ENCODE results near the gene DPF3. TPM values are rescaled to one million over a fixed set of nuclear protein-coding genes. Genes with fewer than 3 reads are reported as not detected.

DPF3 gene
- total RNA-seq, 2 donors from 2014 or later: 0.78 to 4.0 TPM

GRCh38 chr14:72612041-72612440 lies 281.9 kb downstream of the DPF3 start:
- DNase-seq (no peak), ATAC-seq (no peak)
- Histone ChIP-seq H3K9me3 (no peaks in the 10 kb centered on the region), H3K27ac (no peak overlapping the region), H3K4me1 (peaks cover 10% of the 10 kb centered on the region), H3K27me3 (no peaks in the 10 kb centered on the region), H3K36me3 (replicated peaks in 1 of 2; ENCODE audit: insufficient read depth in 1 of 2, low read depth in 2 of 2) (no peaks in the 10 kb centered on the region), H3K4me3 (no peak overlapping the region)
- 90 to 95% methylated on average over 4 of the region's 4 CpGs for WGBS, 2 donors
- intact Hi-C loops (cut with DNase I): no loop called here
- TF ChIP-seq POLR2A (IDR thresholded peaks at IDR 0.05) (no peak), CTCF (IDR thresholded peaks at IDR 0.05) (no peak)

- no peak for DNase-seq
- H3K4me1 ChIP-seq: peaks cover 10% of the 10 kb centered on the region
These were observed 282.4 kb downstream of the DPF3 start for GRCh38 chr14:72611506-72611905.

GRCh38 chr14:72610831-72611200 lies 283.1 kb downstream of the DPF3 start:
- Histone ChIP-seq H3K9me3 (no peaks in the 10 kb centered on the region), H3K36me3 (replicated peaks in 1 of 2; ENCODE audit: insufficient read depth in 1 of 2, low read depth in 2 of 2) (no peaks in the 10 kb centered on the region), H3K4me3 (no peak overlapping the region), H3K4me1 (peaks cover 10% of the 10 kb centered on the region), H3K27me3 (no peaks in the 10 kb centered on the region), H3K27ac (no peak overlapping the region)
- WGBS, 2 donors: 77% methylated on average over 2 of the region's 2 CpGs; no CpG with 5 or more reads in 1 of the 2 donors
- intact Hi-C loops (cut with DNase I): no loop called here
- no peak for DNase-seq
- no peak for TF ChIP-seq CTCF (IDR thresholded peaks at IDR 0.05)
- TF ChIP-seq POLR2A (IDR thresholded peaks at IDR 0.05): no peak
- ATAC-seq: no peak

More at GRCh38 chr14:72611506-72611905, 282.4 kb downstream of the DPF3 start:
- Histone ChIP-seq H3K27ac (no peak overlapping the region), H3K4me3 (no peak overlapping the region), H3K9me3 (no peaks in the 10 kb centered on the region), H3K36me3 (replicated peaks in 1 of 2; ENCODE audit: insufficient read depth in 1 of 2, low read depth in 2 of 2) (no peaks in the 10 kb centered on the region), H3K27me3 (no peaks in the 10 kb centered on the region)
- no peak for ATAC-seq
- WGBS, 2 donors: 89 to 90% methylated on average over 4 of the region's 4 CpGs
- intact Hi-C loops (cut with DNase I): no loop called here
- no peak for TF ChIP-seq POLR2A (IDR thresholded peaks at IDR 0.05)
- no peak for TF ChIP-seq CTCF (IDR thresholded peaks at IDR 0.05)

- no peak for ATAC-seq
- H3K27me3 ChIP-seq: no peaks in the 10 kb centered on the region
- DNase-seq: no peak
- H3K36me3 ChIP-seq (replicated peaks in 1 of 2; ENCODE audit: insufficient read depth in 1 of 2, low read depth in 2 of 2): no peaks in the 10 kb centered on the region
- no peak overlapping the region for H3K27ac ChIP-seq
- H3K4me3 ChIP-seq: no peak overlapping the region
- H3K4me1 ChIP-seq: peaks cover 10% of the 10 kb centered on the region
- WGBS, 2 donors: 89 to 91% methylated on average over 8 to 12 of the region's 12 CpGs
- intact Hi-C loops (cut with DNase I): no loop called here
- no peaks in the 10 kb centered on the region for H3K9me3 ChIP-seq
- TF ChIP-seq POLR2A (IDR thresholded peaks at IDR 0.05) (no peak), CTCF (IDR thresholded peaks at IDR 0.05) (no peak)
These were observed 283.6 kb downstream of the DPF3 start for GRCh38 chr14:72610096-72610830.
